ENCODE results near the gene NPHP1. TPM values are rescaled to one million over a fixed set of nuclear protein-coding genes. Genes with fewer than 3 reads are reported as not detected.
"Not testable (repeated sequence)": the region's sequence is repeated elsewhere in the genome, so short reads cannot be mapped to it uniquely, and the experiment has no call there.

NPHP1 gene
- total RNA-seq, 1 donor from 2014 or later = 3.6 TPM

- peaks cover 3% of the 10 kb centered on the region for H3K36me3 Mint-ChIP-seq (ENCODE audit: unreplicated experiment)
- no peak overlapping the region for H3K4me3 Mint-ChIP-seq (ENCODE audit: unreplicated experiment)
- H3K4me1 Mint-ChIP-seq (ENCODE audit: unreplicated experiment) = peaks cover 6% of the 10 kb centered on the region
- no peak for TF ChIP-seq CTCF (IDR thresholded peaks at IDR 0.05)
- peaks cover 15% of the 10 kb centered on the region for H3K27me3 Mint-ChIP-seq (ENCODE audit: unreplicated experiment)
- no peak overlapping the region for H3K27ac Mint-ChIP-seq (ENCODE audit: unreplicated experiment)
- DNase-seq (ENCODE audit: extremely low spot score, unreplicated experiment) = no peak
- no peaks in the 10 kb centered on the region for H3K9me3 Mint-ChIP-seq (ENCODE audit: unreplicated experiment)
These were observed 38.5 kb downstream of the NPHP1 start for GRCh38 chr2:110166266-110166665.

GRCh38 chr2:110157153-110157793 lies 47.5 kb downstream of the NPHP1 start:
- peak; percentile 82 for TF ChIP-seq CTCF (IDR thresholded peaks at IDR 0.05)
- Mint-ChIP-seq H3K27me3 (ENCODE audit: unreplicated experiment) (no peaks in the 10 kb centered on the region), H3K4me1 (ENCODE audit: unreplicated experiment) (peaks cover 7% of the 10 kb centered on the region), H3K4me3 (ENCODE audit: unreplicated experiment) (no peak overlapping the region), H3K27ac (ENCODE audit: unreplicated experiment) (no peak overlapping the region), H3K9me3 (ENCODE audit: unreplicated experiment) (peaks cover 7% of the 10 kb centered on the region), H3K36me3 (ENCODE audit: unreplicated experiment) (peaks cover 6% of the 10 kb centered on the region)
- no peak for DNase-seq (ENCODE audit: extremely low spot score, unreplicated experiment)

GRCh38 chr2:110154828-110155227 lies 50.0 kb downstream of the NPHP1 start:
- not testable (repeated sequence) for H3K4me3 Mint-ChIP-seq (ENCODE audit: unreplicated experiment); H3K27me3 Mint-ChIP-seq (ENCODE audit: unreplicated experiment); H3K27ac Mint-ChIP-seq (ENCODE audit: unreplicated experiment); H3K9me3 Mint-ChIP-seq (ENCODE audit: unreplicated experiment); DNase-seq (ENCODE audit: extremely low spot score, unreplicated experiment); H3K36me3 Mint-ChIP-seq (ENCODE audit: unreplicated experiment)
- H3K4me1 Mint-ChIP-seq (ENCODE audit: unreplicated experiment) = peaks cover 10% of the 10 kb centered on the region

GRCh38 chr2:110154188-110154587 lies 50.6 kb downstream of the NPHP1 start:
- H3K36me3 Mint-ChIP-seq (ENCODE audit: unreplicated experiment); H3K27me3 Mint-ChIP-seq (ENCODE audit: unreplicated experiment); DNase-seq (ENCODE audit: extremely low spot score, unreplicated experiment); H3K9me3 Mint-ChIP-seq (ENCODE audit: unreplicated experiment); H3K27ac Mint-ChIP-seq (ENCODE audit: unreplicated experiment); H3K4me3 Mint-ChIP-seq (ENCODE audit: unreplicated experiment): not testable (repeated sequence)
- H3K4me1 Mint-ChIP-seq (ENCODE audit: unreplicated experiment) = peaks cover 16% of the 10 kb centered on the region

- TF ChIP-seq CTCF (IDR thresholded peaks at IDR 0.05) = no peak
- Mint-ChIP-seq H3K9me3 (ENCODE audit: unreplicated experiment) (peaks cover 7% of the 10 kb centered on the region), H3K36me3 (ENCODE audit: unreplicated experiment) (peaks cover 4% of the 10 kb centered on the region), H3K27me3 (ENCODE audit: unreplicated experiment) (no peaks in the 10 kb centered on the region), H3K4me3 (ENCODE audit: unreplicated experiment) (no peak overlapping the region), H3K4me1 (ENCODE audit: unreplicated experiment) (peaks cover 18% of the 10 kb centered on the region), H3K27ac (ENCODE audit: unreplicated experiment) (no peak overlapping the region)
- no peak for DNase-seq (ENCODE audit: extremely low spot score, unreplicated experiment)
These were observed 51.4 kb downstream of the NPHP1 start for GRCh38 chr2:110153416-110153815.

- Mint-ChIP-seq H3K4me1 (ENCODE audit: unreplicated experiment) (peaks cover 18% of the 10 kb centered on the region), H3K4me3 (ENCODE audit: unreplicated experiment) (no peak overlapping the region)
These were observed 51.9 kb downstream of the NPHP1 start for GRCh38 chr2:110152943-110153342.

More at GRCh38 chr2:110152943-110153342, 51.9 kb downstream of the NPHP1 start:
- TF ChIP-seq CTCF (IDR thresholded peaks at IDR 0.05) = no peak
- no peak for DNase-seq (ENCODE audit: extremely low spot score, unreplicated experiment)
- Mint-ChIP-seq H3K36me3 (ENCODE audit: unreplicated experiment) (peaks cover 4% of the 10 kb centered on the region), H3K9me3 (ENCODE audit: unreplicated experiment) (peaks cover 10% of the 10 kb centered on the region), H3K27me3 (ENCODE audit: unreplicated experiment) (no peaks in the 10 kb centered on the region), H3K27ac (ENCODE audit: unreplicated experiment) (no peak overlapping the region)

Measured in osteocyte (in vitro differentiated cells).